ENCODE measurements around the gene FGF14.

DNA sequence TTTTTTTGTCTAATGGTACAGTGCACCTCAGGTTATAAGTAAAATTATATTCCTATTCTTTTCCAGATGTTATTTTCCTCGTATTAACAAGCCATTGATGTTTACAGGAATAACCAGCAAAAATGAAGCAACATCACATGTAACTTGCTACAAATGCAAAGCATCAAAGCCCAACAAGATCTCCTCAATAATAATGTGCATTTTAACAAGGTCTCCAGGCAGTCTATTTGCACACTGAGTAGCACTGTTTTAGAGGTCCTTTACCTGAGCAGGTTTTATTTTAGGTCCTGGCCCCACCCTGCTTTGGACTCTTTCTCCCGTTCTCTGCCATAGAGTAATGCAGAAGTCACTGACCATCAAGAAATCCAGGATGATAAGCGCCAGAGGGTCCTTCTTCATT lies 298.4 kb downstream of the FGF14 start:
- TF ChIP-seq, protein P1, sequence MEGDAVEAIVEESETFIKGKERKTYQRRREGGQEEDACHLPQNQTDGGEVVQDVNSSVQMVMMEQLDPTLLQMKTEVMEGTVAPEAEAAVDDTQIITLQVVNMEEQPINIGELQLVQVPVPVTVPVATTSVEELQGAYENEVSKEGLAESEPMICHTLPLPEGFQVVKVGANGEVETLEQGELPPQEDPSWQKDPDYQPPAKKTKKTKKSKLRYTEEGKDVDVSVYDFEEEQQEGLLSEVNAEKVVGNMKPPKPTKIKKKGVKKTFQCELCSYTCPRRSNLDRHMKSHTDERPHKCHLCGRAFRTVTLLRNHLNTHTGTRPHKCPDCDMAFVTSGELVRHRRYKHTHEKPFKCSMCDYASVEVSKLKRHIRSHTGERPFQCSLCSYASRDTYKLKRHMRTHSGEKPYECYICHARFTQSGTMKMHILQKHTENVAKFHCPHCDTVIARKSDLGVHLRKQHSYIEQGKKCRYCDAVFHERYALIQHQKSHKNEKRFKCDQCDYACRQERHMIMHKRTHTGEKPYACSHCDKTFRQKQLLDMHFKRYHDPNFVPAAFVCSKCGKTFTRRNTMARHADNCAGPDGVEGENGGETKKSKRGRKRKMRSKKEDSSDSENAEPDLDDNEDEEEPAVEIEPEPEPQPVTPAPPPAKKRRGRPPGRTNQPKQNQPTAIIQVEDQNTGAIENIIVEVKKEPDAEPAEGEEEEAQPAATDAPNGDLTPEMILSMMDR (IDR thresholded peaks at IDR 0.05; ENCODE audit: insufficient read depth, low read length, poor library complexity, severe bottlenecking): no peak
- TF ChIP-seq EZH2phosphoT487 (conservative IDR thresholded peaks at IDR 0.05; ENCODE audit: low read length): no peak
